ENCODE data around the gene CCT3. TPM values are rescaled to one million over a fixed set of nuclear protein-coding genes. Genes with fewer than 3 reads are reported as not detected.
"Not testable (repeated sequence)": the region's sequence is repeated elsewhere in the genome, so short reads cannot be mapped to it uniquely, and the experiment has no call there.

Gene CCT3
- total RNA-seq, 2 experiments from 2014 or later = 253 to 361 TPM

- H3K9me3 Mint-ChIP-seq (ENCODE audit: low read depth) = no peaks in the 10 kb centered on the region
- DNase-seq = no peak
- no peak overlapping the region for H3K4me3 Mint-ChIP-seq
- H3K4me1 Mint-ChIP-seq = peaks cover 3% of the 10 kb centered on the region
- no peak overlapping the region for H3K27ac Mint-ChIP-seq
- no peak for ATAC-seq
- CTCF ChIA-PET = interaction anchor here (2.5 kb wide), 1 partner anchor 20 kb away, joined by 15 read pairs; no protein-coding TSS in a partner anchor
- H3K36me3 Mint-ChIP-seq = no peaks in the 10 kb centered on the region
- H3K27me3 Mint-ChIP-seq = peaks cover 40% of the 10 kb centered on the region
These were observed 27.7 kb upstream of the CCT3 start for GRCh38 chr1:156365754-156366153.

- H3K4me3 Mint-ChIP-seq = no peak overlapping the region
- ATAC-seq = no peak
- peaks cover 57% of the 10 kb centered on the region for H3K27me3 Mint-ChIP-seq
- no peaks in the 10 kb centered on the region for H3K36me3 Mint-ChIP-seq
- H3K4me1 Mint-ChIP-seq = peaks cover 6% of the 10 kb centered on the region
- no peak overlapping the region for H3K27ac Mint-ChIP-seq
- no peak for DNase-seq
- CTCF ChIA-PET = interaction anchor here (0.6 to 3.2 kb wide), 4 partner anchors 11 to 246 kb away, joined by 5 to 25 read pairs (median 10); no protein-coding TSS in a partner anchor
- no peaks in the 10 kb centered on the region for H3K9me3 Mint-ChIP-seq (ENCODE audit: low read depth)
These were observed 22.4 kb upstream of the CCT3 start for GRCh38 chr1:156360534-156360933.

GRCh38 chr1:156359973-156360372 is 21.9 kb upstream of the CCT3 start:
- no peaks in the 10 kb centered on the region for H3K9me3 Mint-ChIP-seq (ENCODE audit: low read depth)
- peaks cover 6% of the 10 kb centered on the region for H3K4me1 Mint-ChIP-seq
- ATAC-seq (no peak), DNase-seq (no peak)
- H3K27ac Mint-ChIP-seq = peak overlapping the region; percentile 42
- CTCF ChIA-PET = interaction anchor here (0.5 to 3.2 kb wide), 4 partner anchors 12 to 95 kb away, joined by 4 to 25 read pairs (median 10); no protein-coding TSS in a partner anchor
- peaks cover 53% of the 10 kb centered on the region for H3K27me3 Mint-ChIP-seq
- no peak overlapping the region for H3K4me3 Mint-ChIP-seq
- H3K36me3 Mint-ChIP-seq = no peaks in the 10 kb centered on the region

- CTCF ChIA-PET = interaction anchor here (0.7 to 3.2 kb wide), 7 partner anchors 8 to 121 kb away, joined by 3 to 25 read pairs (median 4); no protein-coding TSS in a partner anchor
- H3K9me3 Mint-ChIP-seq (ENCODE audit: low read depth) = no peaks in the 10 kb centered on the region
These were observed 21.2 kb upstream of the CCT3 start for GRCh38 chr1:156359249-156359648.

GRCh38 chr1:156358641-156359040 is 20.5 kb upstream of the CCT3 start:
- DNase-seq = no peak
- Mint-ChIP-seq H3K9me3 (ENCODE audit: low read depth) (no peaks in the 10 kb centered on the region), H3K4me3 (no peak overlapping the region), H3K4me1 (peaks cover 6% of the 10 kb centered on the region), H3K27me3 (peaks cover 54% of the 10 kb centered on the region), H3K27ac (no peak overlapping the region), H3K36me3 (no peaks in the 10 kb centered on the region)
- ATAC-seq = no peak
- CTCF ChIA-PET = interaction anchor here (1.0 to 3.2 kb wide), 5 partner anchors 8 to 122 kb away, joined by 3 to 25 read pairs (median 4); no protein-coding TSS in a partner anchor

More at GRCh38 chr1:156359249-156359648, 21.2 kb upstream of the CCT3 start:
- ATAC-seq (no peak), DNase-seq (no peak)
- H3K36me3 Mint-ChIP-seq = no peaks in the 10 kb centered on the region
- no peak overlapping the region for H3K27ac Mint-ChIP-seq
- peaks cover 6% of the 10 kb centered on the region for H3K4me1 Mint-ChIP-seq
- H3K27me3 Mint-ChIP-seq = peaks cover 54% of the 10 kb centered on the region
- H3K4me3 Mint-ChIP-seq = no peak overlapping the region

GRCh38 chr1:156357977-156358376 is 19.9 kb upstream of the CCT3 start:
- Mint-ChIP-seq H3K36me3 (no peaks in the 10 kb centered on the region), H3K27me3 (peaks cover 54% of the 10 kb centered on the region), H3K4me3 (no peak overlapping the region), H3K27ac (no peak overlapping the region), H3K9me3 (ENCODE audit: low read depth) (no peaks in the 10 kb centered on the region), H3K4me1 (peaks cover 6% of the 10 kb centered on the region)
- CTCF ChIA-PET = interaction anchor here (0.9 to 3.2 kb wide), 5 partner anchors 9 to 88 kb away, joined by 3 to 25 read pairs (median 4); no protein-coding TSS in a partner anchor
- no peak for DNase-seq
- no peak for ATAC-seq

- ATAC-seq = peak; percentile 92
- Mint-ChIP-seq H3K4me3 (no peak overlapping the region), H3K27me3 (peaks cover 54% of the 10 kb centered on the region), H3K27ac (no peak overlapping the region), H3K36me3 (no peaks in the 10 kb centered on the region), H3K9me3 (ENCODE audit: low read depth) (no peaks in the 10 kb centered on the region), H3K4me1 (peaks cover 6% of the 10 kb centered on the region)
- peak; percentile 66 for DNase-seq
- CTCF ChIA-PET = interaction anchor here (0.9 to 1.1 kb wide), 3 partner anchors 29 to 89 kb away, joined by 3 read pairs; no protein-coding TSS in a partner anchor
These were observed 18.9 kb upstream of the CCT3 start for GRCh38 chr1:156356875-156357534.

GRCh38 chr1:156356262-156356874 is 18.3 kb upstream of the CCT3 start:
- CTCF ChIA-PET = interaction anchor here (1.0 to 1.1 kb wide), 2 partner anchors 30 to 84 kb away, joined by 3 read pairs; no protein-coding TSS in a partner anchor
- Mint-ChIP-seq H3K27ac (no peak overlapping the region), H3K9me3 (ENCODE audit: low read depth) (no peaks in the 10 kb centered on the region), H3K4me1 (peaks cover 7% of the 10 kb centered on the region), H3K27me3 (peaks cover 54% of the 10 kb centered on the region), H3K4me3 (no peak overlapping the region), H3K36me3 (no peaks in the 10 kb centered on the region)
- no peak for DNase-seq
- no peak for ATAC-seq

GRCh38 chr1:156352481-156352880 is 14.4 kb upstream of the CCT3 start:
- DNase-seq; H3K27ac Mint-ChIP-seq; H3K36me3 Mint-ChIP-seq; H3K4me3 Mint-ChIP-seq; ATAC-seq; H3K9me3 Mint-ChIP-seq (ENCODE audit: low read depth): not testable (repeated sequence)
- H3K27me3 Mint-ChIP-seq = peaks cover 50% of the 10 kb centered on the region
- CTCF ChIA-PET = interaction anchor here (1.1 to 2.5 kb wide), 5 partner anchors 9 to 93 kb away, joined by 3 to 10 read pairs (median 5); no protein-coding TSS in a partner anchor
- H3K4me1 Mint-ChIP-seq = peaks cover 11% of the 10 kb centered on the region

- no peak overlapping the region for H3K27ac Mint-ChIP-seq
- DNase-seq (no peak), ATAC-seq (no peak)
- no peak overlapping the region for H3K4me3 Mint-ChIP-seq
- H3K36me3 Mint-ChIP-seq = no peaks in the 10 kb centered on the region
- peaks cover 45% of the 10 kb centered on the region for H3K27me3 Mint-ChIP-seq
- H3K4me1 Mint-ChIP-seq = peaks cover 5% of the 10 kb centered on the region
- CTCF ChIA-PET = interaction anchor here (1.0 to 1.9 kb wide), 2 partner anchors 38 to 98 kb away, joined by 3 to 9 read pairs; no protein-coding TSS in a partner anchor
- H3K9me3 Mint-ChIP-seq (ENCODE audit: low read depth) = no peaks in the 10 kb centered on the region
These were observed 9.2 kb upstream of the CCT3 start for GRCh38 chr1:156347331-156347730.

GRCh38 chr1:156346636-156347035 is 8.5 kb upstream of the CCT3 start:
- H3K4me1 Mint-ChIP-seq = peaks cover 5% of the 10 kb centered on the region
- no peak overlapping the region for H3K27ac Mint-ChIP-seq
- H3K27me3 Mint-ChIP-seq = peaks cover 47% of the 10 kb centered on the region
- CTCF ChIA-PET = interaction anchor here (0.9 kb wide), 1 partner anchor 39 kb away, joined by 3 read pairs; no protein-coding TSS in a partner anchor
- DNase-seq (no peak), ATAC-seq (no peak)
- H3K9me3 Mint-ChIP-seq (ENCODE audit: low read depth) = no peaks in the 10 kb centered on the region
- no peaks in the 10 kb centered on the region for H3K36me3 Mint-ChIP-seq
- no peak overlapping the region for H3K4me3 Mint-ChIP-seq

- ATAC-seq; H3K4me3 Mint-ChIP-seq; H3K27ac Mint-ChIP-seq; H3K9me3 Mint-ChIP-seq (ENCODE audit: low read depth); H3K4me1 Mint-ChIP-seq; DNase-seq; H3K36me3 Mint-ChIP-seq: not testable (repeated sequence)
- H3K27me3 Mint-ChIP-seq = peaks cover 44% of the 10 kb centered on the region
- CTCF ChIA-PET = interaction anchor here (0.9 kb wide), 1 partner anchor 40 kb away, joined by 3 read pairs; no protein-coding TSS in a partner anchor
These were observed 7.9 kb upstream of the CCT3 start for GRCh38 chr1:156346035-156346434.

GRCh38 chr1:156344409-156344808 is 6.3 kb upstream of the CCT3 start:
- Mint-ChIP-seq H3K9me3 (ENCODE audit: low read depth) (no peaks in the 10 kb centered on the region), H3K27ac (no peak overlapping the region), H3K27me3 (peaks cover 37% of the 10 kb centered on the region), H3K4me1 (peaks cover 2% of the 10 kb centered on the region), H3K36me3 (no peaks in the 10 kb centered on the region), H3K4me3 (no peak overlapping the region)
- no peak for ATAC-seq
- DNase-seq = no peak
- CTCF ChIA-PET = interaction anchor here (0.6 to 1.0 kb wide), 2 partner anchors 41 kb away, joined by 3 read pairs; no protein-coding TSS in a partner anchor
